ENCODE results near the gene S100A1.
A peak's percentile ranks its signal among the peaks of the same experiment; 100 is the strongest.
"Not testable (repeated sequence)": the region's sequence is repeated elsewhere in the genome, so short reads cannot be mapped to it uniquely, and the experiment has no call there.

The S100A1 gene

DNA sequence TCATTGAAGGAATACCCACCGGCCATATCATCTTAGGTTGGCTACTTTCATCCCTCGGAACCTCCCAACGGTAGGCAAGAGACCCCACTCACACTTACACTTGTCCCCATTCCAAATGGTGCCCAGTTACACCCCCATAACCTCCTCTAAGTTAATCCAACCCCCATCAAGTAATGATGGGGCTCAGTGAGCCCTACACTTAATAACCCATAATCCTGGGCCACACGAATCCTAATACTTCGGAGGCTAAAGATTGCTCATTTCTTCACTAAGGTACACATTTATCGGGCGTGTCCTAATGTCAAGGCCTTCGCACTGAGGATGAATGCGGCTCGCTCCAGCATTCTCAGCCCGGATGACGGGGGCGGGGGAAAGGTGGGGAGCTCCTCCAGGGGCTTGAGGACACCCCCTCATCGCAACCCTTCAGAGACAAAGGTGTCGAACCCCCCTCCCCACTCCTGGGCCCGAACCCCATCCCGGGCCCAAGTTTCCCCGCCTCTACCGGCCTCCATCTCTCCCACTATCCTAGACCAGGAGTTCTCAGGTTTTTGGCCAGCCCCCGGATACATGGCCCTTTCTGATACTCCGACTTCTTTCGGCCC, 42.1 kb downstream of the S100A1 start:
- H3K36me3 ChIP-seq (ENCODE audit: insufficient read depth, low read length) = peaks cover 40% of the 10 kb centered on the region
- H3K9ac ChIP-seq (ENCODE audit: low read depth, low read length, poor library complexity, severe bottlenecking) = peak overlapping the region; percentile 100
- no peaks in the 10 kb centered on the region for H3K9me3 ChIP-seq (ENCODE audit: insufficient read depth, low read depth, low read length)
- H2AFZ ChIP-seq (ENCODE audit: low read length) = peak overlapping the region; percentile 48; the same call in 1 of the 2 replicates
- H3K79me2 ChIP-seq (ENCODE audit: insufficient read depth, low read length) = peaks cover 55% of the 10 kb centered on the region
- H3F3A ChIP-seq (ENCODE audit: low read depth) = peaks cover 9% of the 10 kb centered on the region
- peak overlapping the region; percentile 100 for H3K4me2 ChIP-seq (ENCODE audit: low read depth, low read length, poor library complexity, severe bottlenecking)
- peaks cover 8% of the 10 kb centered on the region for H3K27me3 ChIP-seq (ENCODE audit: insufficient read depth, low read length, poor library complexity, severe bottlenecking)
- no peak for TF ChIP-seq EZH2phosphoT487 (IDR thresholded peaks at IDR 0.05; ENCODE audit: borderline replicate concordance)
- TF ChIP-seq, protein P1, sequence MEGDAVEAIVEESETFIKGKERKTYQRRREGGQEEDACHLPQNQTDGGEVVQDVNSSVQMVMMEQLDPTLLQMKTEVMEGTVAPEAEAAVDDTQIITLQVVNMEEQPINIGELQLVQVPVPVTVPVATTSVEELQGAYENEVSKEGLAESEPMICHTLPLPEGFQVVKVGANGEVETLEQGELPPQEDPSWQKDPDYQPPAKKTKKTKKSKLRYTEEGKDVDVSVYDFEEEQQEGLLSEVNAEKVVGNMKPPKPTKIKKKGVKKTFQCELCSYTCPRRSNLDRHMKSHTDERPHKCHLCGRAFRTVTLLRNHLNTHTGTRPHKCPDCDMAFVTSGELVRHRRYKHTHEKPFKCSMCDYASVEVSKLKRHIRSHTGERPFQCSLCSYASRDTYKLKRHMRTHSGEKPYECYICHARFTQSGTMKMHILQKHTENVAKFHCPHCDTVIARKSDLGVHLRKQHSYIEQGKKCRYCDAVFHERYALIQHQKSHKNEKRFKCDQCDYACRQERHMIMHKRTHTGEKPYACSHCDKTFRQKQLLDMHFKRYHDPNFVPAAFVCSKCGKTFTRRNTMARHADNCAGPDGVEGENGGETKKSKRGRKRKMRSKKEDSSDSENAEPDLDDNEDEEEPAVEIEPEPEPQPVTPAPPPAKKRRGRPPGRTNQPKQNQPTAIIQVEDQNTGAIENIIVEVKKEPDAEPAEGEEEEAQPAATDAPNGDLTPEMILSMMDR (conservative IDR thresholded peaks at IDR 0.05; ENCODE audit: low read length) = no peak
- H3K9me2 ChIP-seq (replicated peaks; ENCODE audit: low read depth, low read length) = no peaks in the 10 kb centered on the region
- peaks cover 35% of the 10 kb centered on the region for H3K4me1 ChIP-seq (ENCODE audit: insufficient read depth, low read length, poor library complexity, severe bottlenecking)
- peak overlapping the region; percentile 99 for H3K4me3 ChIP-seq (ENCODE audit: low read length, poor library complexity, severe bottlenecking)
- H4K20me1 ChIP-seq (ENCODE audit: insufficient read depth, low read length, poor library complexity, severe bottlenecking) = peaks cover 53% of the 10 kb centered on the region

DNA sequence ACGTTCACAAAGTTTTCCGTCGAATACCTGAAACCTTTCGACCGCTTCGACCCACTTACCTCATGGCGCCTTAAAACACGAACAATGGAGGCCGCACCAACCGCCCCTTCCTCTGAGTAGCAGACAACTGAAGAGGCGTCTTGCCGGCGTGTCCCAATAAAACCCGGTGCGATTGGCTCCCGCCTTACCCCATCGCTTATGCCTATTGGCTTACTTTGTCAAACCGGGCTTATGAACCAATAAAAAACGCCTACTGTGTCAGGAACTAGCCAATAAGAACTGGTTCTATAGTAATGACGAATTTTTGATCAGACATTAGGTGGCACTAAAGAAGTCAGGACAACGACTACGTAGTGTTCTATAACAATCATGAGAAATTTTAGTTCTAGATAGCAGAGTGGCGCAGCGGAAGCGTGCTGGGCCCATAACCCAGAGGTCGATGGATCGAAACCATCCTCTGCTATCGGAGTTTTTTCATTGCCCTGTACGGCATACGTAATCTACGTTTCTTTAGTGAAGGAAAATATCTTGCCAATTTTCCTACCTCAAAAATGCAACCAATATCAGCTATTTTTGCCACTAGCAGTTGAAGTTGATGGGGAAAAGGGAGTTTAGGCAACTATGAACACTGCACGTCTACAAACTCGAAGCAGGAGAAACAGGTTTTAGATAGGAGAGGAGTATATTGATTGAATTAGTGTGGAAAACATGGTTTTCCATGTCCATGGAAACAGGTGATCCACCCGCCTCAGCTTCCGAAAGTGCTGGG, 42.8 kb downstream of the S100A1 start, which contains the start of gene ILF2:
Gene ILF2, minus strand, starts transcription at position 135 of the 769 bp plus-strand sequence. Its CDS starts 71 bp downstream, at position 64.
- Histone ChIP-seq H3K4me2 (ENCODE audit: low read depth, low read length, poor library complexity, severe bottlenecking) (peak within 1 kb of the TSS; percentile 100), H3K4me3 (ENCODE audit: low read length, poor library complexity, severe bottlenecking) (peak within 1 kb of the TSS; percentile 99), H3F3A (ENCODE audit: low read depth) (peaks cover 9% of the 10 kb centered on the region), H3K9me3 (ENCODE audit: insufficient read depth, low read depth, low read length) (no peaks in the 10 kb centered on the region), H3K79me2 (ENCODE audit: insufficient read depth, low read length) (peaks cover 48% of the 10 kb centered on the region), H2AFZ (ENCODE audit: low read length) (peak within 1 kb of the TSS; percentile 100), H3K4me1 (ENCODE audit: insufficient read depth, low read length, poor library complexity, severe bottlenecking) (peaks cover 34% of the 10 kb centered on the region), H3K27me3 (ENCODE audit: insufficient read depth, low read length, poor library complexity, severe bottlenecking) (peaks cover 8% of the 10 kb centered on the region), H3K9me2 (replicated peaks; ENCODE audit: low read depth, low read length) (no peaks in the 10 kb centered on the region), H3K9ac (ENCODE audit: low read depth, low read length, poor library complexity, severe bottlenecking) (peak within 1 kb of the TSS; percentile 100), H4K20me1 (ENCODE audit: insufficient read depth, low read length, poor library complexity, severe bottlenecking) (peaks cover 46% of the 10 kb centered on the region), H3K36me3 (ENCODE audit: insufficient read depth, low read length) (peaks cover 33% of the 10 kb centered on the region)
- TF ChIP-seq, protein P1 (conservative IDR thresholded peaks at IDR 0.05; ENCODE audit: low read length) = peak; percentile 37; the same call in 1 of the 2 replicates
- TF ChIP-seq EZH2phosphoT487 (IDR thresholded peaks at IDR 0.05; ENCODE audit: borderline replicate concordance) = no peak

DNA sequence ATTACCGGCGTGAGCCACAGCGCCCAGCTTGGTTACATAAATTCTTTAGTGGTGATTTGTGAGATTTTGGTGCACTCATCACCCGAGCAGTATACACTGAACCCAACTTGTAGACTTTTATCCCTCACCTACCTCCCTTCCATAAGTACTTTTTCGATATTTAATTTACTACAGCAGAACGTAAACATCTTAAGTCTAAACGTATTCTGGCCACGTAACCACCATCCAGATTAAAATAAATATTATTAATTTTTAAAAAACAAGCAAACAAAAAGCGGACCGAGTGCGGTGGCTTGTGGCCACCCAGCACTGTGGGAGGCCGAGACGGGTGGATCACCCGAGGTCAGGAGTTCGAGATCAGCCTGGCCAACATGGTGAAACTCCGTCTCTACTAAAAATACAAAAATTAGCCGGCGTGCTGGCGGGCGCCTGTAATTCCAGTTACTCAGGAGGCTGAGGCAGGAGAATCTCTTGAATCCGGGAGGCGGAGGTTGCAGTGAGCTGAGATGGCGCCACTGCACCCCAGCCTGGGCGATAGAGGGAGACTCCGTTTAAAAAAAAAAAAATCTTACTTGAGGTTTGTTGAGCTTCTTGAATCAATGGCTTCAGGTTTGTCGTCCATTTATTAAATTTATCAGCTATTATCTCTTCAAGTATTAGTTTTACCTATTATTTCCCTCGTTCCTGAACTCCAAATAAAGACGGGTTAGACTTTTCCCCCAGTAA, 43.6 kb downstream of the S100A1 start:
- Histone ChIP-seq H3K4me1 (ENCODE audit: insufficient read depth, low read length, poor library complexity, severe bottlenecking) (peaks cover 30% of the 10 kb centered on the region), H3K36me3 (ENCODE audit: insufficient read depth, low read length) (peaks cover 26% of the 10 kb centered on the region), H3K4me2 (ENCODE audit: low read depth, low read length, poor library complexity, severe bottlenecking) (peak overlapping the region; percentile 64), H3K4me3 (ENCODE audit: low read length, poor library complexity, severe bottlenecking) (peak overlapping the region; percentile 75), H2AFZ (ENCODE audit: low read length) (peak overlapping the region; percentile 100), H3K79me2 (ENCODE audit: insufficient read depth, low read length) (peaks cover 40% of the 10 kb centered on the region), H3K9ac (ENCODE audit: low read depth, low read length, poor library complexity, severe bottlenecking) (peak overlapping the region; percentile 70), H4K20me1 (ENCODE audit: insufficient read depth, low read length, poor library complexity, severe bottlenecking) (peaks cover 39% of the 10 kb centered on the region)
- H3F3A ChIP-seq (ENCODE audit: low read depth); H3K9me2 ChIP-seq (replicated peaks; ENCODE audit: low read depth, low read length); H3K9me3 ChIP-seq (ENCODE audit: insufficient read depth, low read depth, low read length); H3K27me3 ChIP-seq (ENCODE audit: insufficient read depth, low read length, poor library complexity, severe bottlenecking): not testable (repeated sequence)

Data from Loucy (cell line).